A549 (cell line): ENCODE measurements around the gene KPNA5. TPM values are rescaled to one million over a fixed set of nuclear protein-coding genes. Genes with fewer than 3 reads are reported as not detected.
"Not testable (repeated sequence)": the region's sequence is repeated elsewhere in the genome, so short reads cannot be mapped to it uniquely, and the experiment has no call there.

Source experiments
- ATAC-seq, 2 experiments: fragments of 200-7000 bp in 1 of 2; fragments of >200 bp in 1 of 2; cut with Nextera tagmentation in 1 of 2; cut with Tn5 transposase in 1 of 2; 3 replicates each; pipeline versions ENCODE4 v1.8.0 to v1.9.1; 2018 to 2020; ENCODE audit warnings: mild to moderate bottlenecking in 1 of 2, moderate library complexity in 1 of 2
- CTCF ChIA-PET: fragments of 300-600 bp; sonication (Branson Sonifier 250); formaldehyde crosslinking; extraction: SDS; loops from one replicate; lab custom pipeline; 2021; ENCODE audit warnings: antibody characterized with exemption, inconsistent platforms; lab: Yijun Ruan, JAX
- POLR2A ChIA-PET: fragments of 350-600 bp; formaldehyde crosslinking; extraction: SDS; loops from one replicate; lab custom pipeline; 2021; ENCODE audit warnings: antibody characterized with exemption, inconsistent platforms; lab: Yijun Ruan, JAX
- DNase-seq, 2 experiments: peaks; one replicate each; pipeline versions ENCODE4 v3.0.0 to v3.0.0-alpha.2; 2011 to 2016; ENCODE audit warnings: low read depth in 1 of 2, low spot score in 1 of 2
- FAIRE-seq: peaks from 2 replicates; lab custom pipeline; 2011; peaks lifted over from hg19 to GRCh38; lab: Jason Lieb, UNC
- H3K27ac ChIP-seq, 2 experiments: fragments of >200 bp; sonication (Bioruptor Twin); formaldehyde crosslinking; 3 replicates each; pipeline ENCODE4 v1.5.1; 2016 to 2017
- H3K4me1 ChIP-seq: fragments of >200 bp; sonication (Bioruptor Twin); formaldehyde crosslinking; 3 replicates; pipeline ENCODE4 v1.6.1; 2016
- H3K4me2 ChIP-seq: fragments of >200 bp; sonication (Bioruptor Twin); formaldehyde crosslinking; 3 replicates; pipeline ENCODE4 v1.6.1; 2016
- H3K4me3 ChIP-seq: fragments of >200 bp; sonication (Bioruptor Twin); formaldehyde crosslinking; 3 replicates; pipeline ENCODE4 v1.5.1; 2016
- H3K9me3 ChIP-seq: fragments of >200 bp; sonication (Bioruptor Twin); formaldehyde crosslinking; 3 replicates; pipeline ENCODE4 v1.6.1; 2016
- CBX2 ChIP-seq: fragments of 200-600 bp; sonication (generic); IDR thresholded peaks from 2 replicates; pipeline ENCODE4 v1.6.1; 2016; ENCODE audit warnings: low read depth, mild to moderate bottlenecking, borderline replicate concordance
- CHD2 ChIP-seq: fragments of 150-350 bp; IDR thresholded peaks from 2 replicates; pipeline ENCODE4 v1.6.1; 2014; ENCODE audit warnings: low read length; ENCODE audit not compliant: partially characterized antibody
- CTCF ChIP-seq: fragments of >200 bp; sonication (Bioruptor Twin); formaldehyde crosslinking; IDR thresholded peaks from 3 replicates; pipeline ENCODE4 v1.5.1; 2016
- E2F6 ChIP-seq: IDR thresholded peaks from 2 replicates; pipeline ENCODE4 v1.6.1; 2012; ENCODE audit warnings: low read depth, borderline replicate concordance
- FOSL2 ChIP-seq, 2 experiments: fragments of 450-650 bp in 1 of 2; fragments of >200 bp in 1 of 2; sonication (Bioruptor Twin) in 1 of 2; formaldehyde crosslinking; IDR thresholded peaks; 2 replicates each; pipeline versions ENCODE4 v1.5.0 to v1.6.1; 2016 to 2020; ENCODE audit warnings: mild to moderate bottlenecking in 1 of 2, moderate library complexity in 1 of 2
- FOXS1 ChIP-seq: fragments of 250-450 bp; sonication (Bioruptor Pico); IDR thresholded peaks from 2 replicates; pipeline ENCODE4 v1.5.0; 2020; ENCODE audit warnings: mild to moderate bottlenecking, moderate library complexity
- GATA3 ChIP-seq: IDR thresholded peaks from 2 replicates; pipeline ENCODE4 v1.6.1; 2012; ENCODE audit warnings: borderline replicate concordance
- KDM1A ChIP-seq: fragments of 200-600 bp; sonication (generic); IDR thresholded peaks from 2 replicates; pipeline ENCODE4 v1.6.1; 2016; ENCODE audit warnings: low read depth, mild to moderate bottlenecking
- NPAS2 ChIP-seq: fragments of 250-450 bp; sonication (Bioruptor Pico); IDR thresholded peaks from 2 replicates; pipeline ENCODE4 v1.8.0; 2022; ENCODE audit warnings: mild to moderate bottlenecking, moderate library complexity, borderline replicate concordance
- NR3C1 ChIP-seq: fragments of >200 bp; sonication (Bioruptor Twin); formaldehyde crosslinking; IDR thresholded peaks from 3 replicates; pipeline ENCODE4 v1.6.1; 2017
- POLR2AphosphoS2 ChIP-seq: conservative IDR thresholded peaks from 2 replicates; pipeline ENCODE4 v1.6.1; 2012; ENCODE audit warnings: low read length, improper control_type of control experiment, inconsistent platforms
- RFX5 ChIP-seq: fragments of 450-650 bp; IDR thresholded peaks from 2 replicates; pipeline ENCODE4 v1.7.1; 2014; ENCODE audit warnings: antibody characterized with exemption, mild to moderate bottlenecking, moderate library complexity
- SMC3 ChIP-seq: fragments of >200 bp; sonication (Bioruptor Twin); formaldehyde crosslinking; IDR thresholded peaks from 3 replicates; pipeline ENCODE4 v1.6.1; 2018; ENCODE audit warnings: inconsistent platforms
- ZFP36 ChIP-seq: fragments of 450-650 bp; IDR thresholded peaks from 2 replicates; pipeline ENCODE4 v1.6.1; 2014; ENCODE audit warnings: borderline replicate concordance; ENCODE audit not compliant: partially characterized antibody
- ZSCAN20 ChIP-seq: fragments of 250-450 bp; sonication (Bioruptor Pico); IDR thresholded peaks from 2 replicates; pipeline ENCODE4 v1.8.0; 2022; ENCODE audit warnings: mild to moderate bottlenecking, moderate library complexity
- WGBS: methylation state at CpG from one replicate; pipeline ENCODE4 v1.1.6; 2017; ENCODE audit errors: missing lambda C conversion rate; 5-methylcytosine and 5-hydroxymethylcytosine counted together
- polyA plus RNA-seq, 4 experiments: library from polyadenylated mRNA; depleted of rRNA in 3 of 4; stranded (reverse); fragments of >200 nt; fragmentation: RNase III in 1 of 4; extraction: RNeasy Plus Mini Kit Qiagen cat#74134 plus additional on column Dnase treatment in 1 of 4; gene quantifications; 2 replicates in 3 of 4; 3 replicates in 1 of 4; pipeline ENCODE4 v1.2.3, GENCODE V29; 2011 to 2017
- TF ChIP-seq, protein P1 (sequence below): fragments of >200 bp; sonication (Bioruptor Twin); formaldehyde crosslinking; IDR thresholded peaks from 3 replicates; pipeline ENCODE4 v1.6.1; 2016
- TF ChIP-seq, protein P2 (sequence below): IDR thresholded peaks from 2 replicates; pipeline ENCODE4 v1.6.1; 2012

Gene KPNA5
- polyA plus RNA-seq, 2 of the 4 experiments (the other 2 are of a cell fraction): 2.2 to 4.5 TPM

- no peak for ATAC-seq
- Histone ChIP-seq H3K4me2 (peak overlapping the region; percentile 73), H3K4me3 (peak overlapping the region; percentile 77), H3K9me3 (no peaks in the 10 kb centered on the region), H3K27ac (peak overlapping the region; percentile 1 to 95; a peak in 3 of 6 replicates), H3K4me1 (peaks cover 8% of the 10 kb centered on the region; the same call in 1 of the 3 replicates)
- TF ChIP-seq CHD2: no peak
- no peak for TF ChIP-seq FOSL2 (IDR thresholded peaks at IDR 0.05)
- peak; percentile 70 for TF ChIP-seq FOSL2 (CRISPR knock-in tag; IDR thresholded peaks at IDR 0.05)
- TF ChIP-seq GATA3: no peak
- TF ChIP-seq E2F6: no peak
- FAIRE-seq: no peak
- DNase-seq: no peak
- 43% methylated on average over 5 of the region's 5 CpGs for WGBS
- CTCF ChIA-PET: interaction anchor here (0.6 kb wide), 1 partner anchor 97 kb away, joined by 3 read pairs; no protein-coding TSS in a partner anchor
- POLR2A ChIA-PET: interaction anchor here (1.9 kb wide), 1 partner anchor 111 kb away, joined by 5 read pairs; the partner anchor contains the start of gene RWDD1
These were observed 1.3 kb downstream of the KPNA5 start for GRCh38 chr6:116682334-116682712.

GRCh38 chr6:116685437-116685993 lies 4.5 kb downstream of the KPNA5 start:
- POLR2A ChIA-PET: no interaction called here
- Histone ChIP-seq H3K4me2 (no peak overlapping the region), H3K9me3 (no peaks in the 10 kb centered on the region), H3K27ac (no peak overlapping the region), H3K4me3 (no peak overlapping the region), H3K4me1 (peaks cover 8% of the 10 kb centered on the region; the same call in 1 of the 3 replicates)
- no peak for ATAC-seq
- DNase-seq: no peak
- FAIRE-seq: no peak
- TF ChIP-seq FOXS1 (CRISPR knock-in tag) (no peak), NR3C1 (no peak), ZFP36 (no peak), ZSCAN20 (CRISPR knock-in tag) (no peak), KDM1A (no peak), RFX5 (no peak), CBX2 (no peak), POLR2AphosphoS2 (no peak), CTCF (no peak), SMC3 (no peak), NPAS2 (CRISPR knock-in tag) (no peak)
- TF ChIP-seq, protein P1, sequence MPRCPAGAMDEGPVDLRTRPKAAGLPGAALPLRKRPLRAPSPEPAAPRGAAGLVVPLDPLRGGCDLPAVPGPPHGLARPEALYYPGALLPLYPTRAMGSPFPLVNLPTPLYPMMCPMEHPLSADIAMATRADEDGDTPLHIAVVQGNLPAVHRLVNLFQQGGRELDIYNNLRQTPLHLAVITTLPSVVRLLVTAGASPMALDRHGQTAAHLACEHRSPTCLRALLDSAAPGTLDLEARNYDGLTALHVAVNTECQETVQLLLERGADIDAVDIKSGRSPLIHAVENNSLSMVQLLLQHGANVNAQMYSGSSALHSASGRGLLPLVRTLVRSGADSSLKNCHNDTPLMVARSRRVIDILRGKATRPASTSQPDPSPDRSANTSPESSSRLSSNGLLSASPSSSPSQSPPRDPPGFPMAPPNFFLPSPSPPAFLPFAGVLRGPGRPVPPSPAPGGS: no peak
- TF ChIP-seq, protein P2, sequence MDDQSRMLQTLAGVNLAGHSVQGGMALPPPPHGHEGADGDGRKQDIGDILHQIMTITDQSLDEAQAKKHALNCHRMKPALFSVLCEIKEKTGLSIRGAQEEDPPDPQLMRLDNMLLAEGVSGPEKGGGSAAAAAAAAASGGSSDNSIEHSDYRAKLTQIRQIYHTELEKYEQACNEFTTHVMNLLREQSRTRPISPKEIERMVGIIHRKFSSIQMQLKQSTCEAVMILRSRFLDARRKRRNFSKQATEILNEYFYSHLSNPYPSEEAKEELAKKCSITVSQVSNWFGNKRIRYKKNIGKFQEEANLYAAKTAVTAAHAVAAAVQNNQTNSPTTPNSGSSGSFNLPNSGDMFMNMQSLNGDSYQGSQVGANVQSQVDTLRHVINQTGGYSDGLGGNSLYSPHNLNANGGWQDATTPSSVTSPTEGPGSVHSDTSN: no peak
- 85% methylated on average over 2 of the region's 2 CpGs for WGBS
- CTCF ChIA-PET: no interaction called here

GRCh38 chr6:116686475-116687101 lies 5.6 kb downstream of the KPNA5 start:
- H3K9me3 ChIP-seq, H3K27ac ChIP-seq, DNase-seq, ATAC-seq, FAIRE-seq, CTCF ChIA-PET, H3K4me1 ChIP-seq, H3K4me3 ChIP-seq, H3K4me2 ChIP-seq, POLR2A ChIA-PET: not testable (repeated sequence)
- 86% methylated on average over 2 of the region's 2 CpGs for WGBS
